PC-3 (cell line): Measurements from ENCODE around the gene ANAPC4. TPM values are rescaled to one million over a fixed set of nuclear protein-coding genes. Genes with fewer than 3 reads are reported as not detected.

Experiments used
- ATAC-seq: fragments of 200-7000 bp; cut with Tn5 transposase; 2 replicates; pipeline ENCODE4 v1.9.1; 2020; ENCODE audit warnings: mild to moderate bottlenecking, moderate library complexity
- BruUV-seq: library from RNA; stranded (reverse); fragments of 400-500 nt; replicated peaks from 2 replicates; lab custom pipeline; 2021; lab: Mats Ljungman, UMichigan
- CTCF ChIA-PET: fragments of 300-600 bp; sonication (Branson Sonifier 250); formaldehyde crosslinking; loops from one replicate; lab custom pipeline; 2022; ENCODE audit warnings: antibody characterized with exemption; lab: Charles Lee
- POLR2A ChIA-PET: fragments of 300-600 bp; sonication (Branson Sonifier 250); formaldehyde crosslinking; loops from one replicate; lab custom pipeline; 2022; ENCODE audit warnings: antibody characterized with exemption; ENCODE audit not compliant: unreplicated experiment; lab: Charles Lee
- DNase-seq: peaks from one replicate; pipeline ENCODE4 v3.0.0-alpha.2; 2015
- H2AFZ ChIP-seq: fragments of 300-600 bp; sonication (generic); 2 replicates; pipeline ENCODE4 v1.6.0; 2016; ENCODE audit warnings: antibody characterized with exemption, low read length
- H3F3A ChIP-seq: fragments of 300-600 bp; sonication (generic); one replicate; pipeline ENCODE4 v1.6.0; 2017; ENCODE audit warnings: antibody characterized with exemption, low read length, control low read depth, mild to moderate bottlenecking; ENCODE audit not compliant: unreplicated experiment
- H3K27ac ChIP-seq: fragments of 300-600 bp; sonication (generic); 2 replicates; pipeline ENCODE4 v1.5.1; 2016; ENCODE audit warnings: mild to moderate bottlenecking, low read length
- H3K27me3 ChIP-seq: fragments of 300-600 bp; sonication (generic); 2 replicates; pipeline ENCODE4 v1.6.1; 2016; ENCODE audit warnings: low read length, mixed read lengths
- H3K36me3 ChIP-seq: fragments of 300-600 bp; sonication (generic); 2 replicates; pipeline ENCODE4 v1.6.1; 2016; ENCODE audit warnings: low read depth, mixed run types, low read length, mixed read lengths
- H3K4me1 ChIP-seq: fragments of 300-600 bp; sonication (generic); 2 replicates; pipeline ENCODE4 v1.5.1; 2016; ENCODE audit warnings: low read length; ENCODE audit not compliant: insufficient read depth
- H3K4me2 ChIP-seq: fragments of 300-600 bp; sonication (generic); 2 replicates; pipeline ENCODE4 v1.6.0; 2016; ENCODE audit warnings: low read length
- H3K4me3 ChIP-seq: fragments of 300-600 bp; sonication (generic); 2 replicates; pipeline ENCODE4 v1.5.1; 2016; ENCODE audit warnings: mild to moderate bottlenecking, low read length, mixed read lengths
- H3K79me2 ChIP-seq: fragments of 300-600 bp; sonication (generic); 2 replicates; pipeline ENCODE4 v1.6.1; 2017; ENCODE audit warnings: low read length, mixed read lengths
- H3K9ac ChIP-seq: fragments of 300-600 bp; sonication (generic); 2 replicates; pipeline ENCODE4 v1.6.0; 2016; ENCODE audit warnings: mild to moderate bottlenecking, low read length
- H3K9me2 ChIP-seq: fragments of 300-600 bp; sonication (generic); replicated peaks from 2 replicates; pipeline ENCODE4 v1.6.1; 2016; ENCODE audit warnings: mixed run types, low read length, mixed read lengths
- H3K9me3 ChIP-seq: fragments of 300-600 bp; sonication (generic); 2 replicates; pipeline ENCODE4 v1.6.1; 2016; ENCODE audit warnings: low read length, mixed read lengths
- H4K20me1 ChIP-seq: fragments of 300-600 bp; sonication (generic); 2 replicates; pipeline ENCODE4 v1.6.1; 2016; ENCODE audit warnings: low read length, mixed read lengths
- CTCF ChIP-seq: fragments of 300-600 bp; sonication (generic); conservative IDR thresholded peaks from 2 replicates; pipeline ENCODE4 v1.5.1; 2017; ENCODE audit warnings: antibody characterized with exemption, low read depth, mild to moderate bottlenecking, low read length
- EZH2 ChIP-seq: fragments of 300-600 bp; sonication (generic); IDR thresholded peaks from one replicate; pipeline ENCODE4 v1.6.1; 2017; ENCODE audit warnings: antibody characterized with exemption, mild to moderate bottlenecking, low read length; ENCODE audit not compliant: unreplicated experiment
- EZH2phosphoT487 ChIP-seq: fragments of 300-600 bp; sonication (generic); IDR thresholded peaks from 2 replicates; pipeline ENCODE4 v1.6.1; 2018; ENCODE audit warnings: mild to moderate bottlenecking, antibody characterized with exemption, low read length, borderline replicate concordance
- intact Hi-C: fragments of 100-400 bp; cut with micrococcal nuclease; formaldehyde crosslinking; loops from 2 replicates; pipeline ENCODE4 v1.9.0; 2023
- total RNA-seq: library from RNA; depleted of rRNA; stranded (reverse); fragments of >200 nt; gene quantifications from 2 replicates; pipeline ENCODE4 v1.2.3, GENCODE V29; 2014

The ANAPC4 gene
- total RNA-seq, 1 experiment from 2014 or later, result 11.3 TPM

- POLR2A ChIA-PET, result no interaction called here
- no peak overlapping the region for H3K9ac ChIP-seq
- H3K4me2 ChIP-seq, result no peak overlapping the region
- no peaks in the 10 kb centered on the region for H3K27me3 ChIP-seq
- BruUV-seq, result no TSS peak
- no peak overlapping the region for H3K4me3 ChIP-seq
- no peaks in the 10 kb centered on the region for H3K36me3 ChIP-seq
- H3K4me1 ChIP-seq, result no peaks in the 10 kb centered on the region
- no peak for DNase-seq
- no peak overlapping the region for H2AFZ ChIP-seq
- intact Hi-C loops, result no loop called here
- no peaks in the 10 kb centered on the region for H4K20me1 ChIP-seq
- TF ChIP-seq CTCF (no peak), EZH2phosphoT487 (no peak), EZH2 (no peak)
- H3K27ac ChIP-seq, result no peak overlapping the region
- H3K9me3 ChIP-seq, result no peaks in the 10 kb centered on the region
- no peaks in the 10 kb centered on the region for H3F3A ChIP-seq
- no peak for ATAC-seq
- no peaks in the 10 kb centered on the region for H3K79me2 ChIP-seq
- no peaks in the 10 kb centered on the region for H3K9me2 ChIP-seq
- CTCF ChIA-PET, result no interaction called here
These were observed 53.6 kb downstream of the ANAPC4 start for GRCh38 chr4:25430630-25431029.

GRCh38 chr4:25433966-25434827, 57.1 kb downstream of the ANAPC4 start:
- TF ChIP-seq CTCF, result no peak
- no peak for TF ChIP-seq EZH2phosphoT487
- TF ChIP-seq EZH2, result no peak
- no TSS peak for BruUV-seq
- H3K4me3 ChIP-seq, result no peak overlapping the region
- DNase-seq (no peak), ATAC-seq (no peak)
- H3K9me2 ChIP-seq, result no peaks in the 10 kb centered on the region
- H3K9ac ChIP-seq, result no peak overlapping the region
- CTCF ChIA-PET, result no interaction called here
- POLR2A ChIA-PET, result no interaction called here
- H2AFZ ChIP-seq, result no peak overlapping the region
- no peaks in the 10 kb centered on the region for H3F3A ChIP-seq
- H3K79me2 ChIP-seq, result no peaks in the 10 kb centered on the region
- no peaks in the 10 kb centered on the region for H3K27me3 ChIP-seq
- H4K20me1 ChIP-seq, result no peaks in the 10 kb centered on the region
- H3K9me3 ChIP-seq, result no peaks in the 10 kb centered on the region
- no peak overlapping the region for H3K4me2 ChIP-seq
- H3K4me1 ChIP-seq, result no peaks in the 10 kb centered on the region
- no peaks in the 10 kb centered on the region for H3K36me3 ChIP-seq
- H3K27ac ChIP-seq, result no peak overlapping the region
- intact Hi-C loops, result no loop called here

- Histone ChIP-seq H3K4me3 (no peak overlapping the region), H3K36me3 (no peaks in the 10 kb centered on the region), H2AFZ (no peak overlapping the region), H3K4me2 (no peak overlapping the region), H3K9ac (no peak overlapping the region), H3K27me3 (no peaks in the 10 kb centered on the region), H3K9me3 (no peaks in the 10 kb centered on the region), H3K4me1 (no peaks in the 10 kb centered on the region), H3K27ac (no peak overlapping the region), H3F3A (no peaks in the 10 kb centered on the region), H4K20me1 (no peaks in the 10 kb centered on the region), H3K9me2 (no peaks in the 10 kb centered on the region), H3K79me2 (no peaks in the 10 kb centered on the region)
- DNase-seq (no peak), ATAC-seq (no peak)
- BruUV-seq, result no TSS peak
- intact Hi-C loops, result no loop called here
- ChIA-PET POLR2A (no interaction called here), CTCF (no interaction called here)
- TF ChIP-seq CTCF, result no peak
- TF ChIP-seq EZH2phosphoT487, result no peak
- no peak for TF ChIP-seq EZH2
These were observed 60.9 kb downstream of the ANAPC4 start for GRCh38 chr4:25437926-25438325.
